Left renal pelvis (tissue), 4 donors: ENCODE results near the gene RUVBL2. TPM values are rescaled to one million over a fixed set of nuclear protein-coding genes. Genes with fewer than 3 reads are reported as not detected.
"Not testable (repeated sequence)": the region's sequence is repeated elsewhere in the genome, so short reads cannot be mapped to it uniquely, and the experiment has no call there.

Experiments used
- DNase-seq, 4 donors: peaks; one replicate each; pipeline ENCODE4 v3.0.0-alpha.2; 2013; ENCODE audit warnings: low read depth in 4 of 4, low spot score in 3 of 4
- polyA plus RNA-seq, 4 donors: library from polyadenylated mRNA; unstranded; fragments of 120-200 nt; gene quantifications; one replicate each; pipeline ENCODE4 v1.2.1, GENCODE V29; 2013; ENCODE audit not compliant: insufficient read length in 4 of 4

Gene RUVBL2
- polyA plus RNA-seq, 4 donors = 51.0 to 91.7 (median 79.3) TPM

- DNase-seq = no peak
Observed at GRCh38 chr19:49016067-49016839, 22.6 kb downstream of the RUVBL2 start.

GRCh38 chr19:49017041-49017665 is 23.5 kb downstream of the RUVBL2 start, which contains the start of gene LHB:
Gene LHB, minus strand, starts transcription at chr19:49017091. Its CDS starts 10 bp downstream, at chr19:49017081.
- DNase-seq = no peak

GRCh38 chr19:49017666-49018351 is 24.1 kb downstream of the RUVBL2 start:
- DNase-seq = no peak

GRCh38 chr19:49018388-49019241 is 24.9 kb downstream of the RUVBL2 start:
- not testable (repeated sequence) for DNase-seq

GRCh38 chr19:49019242-49019932 is 25.7 kb downstream of the RUVBL2 start:
- no peak for DNase-seq

- no peak for DNase-seq
Observed at GRCh38 chr19:49020342-49020741, 26.7 kb downstream of the RUVBL2 start.

GRCh38 chr19:49020931-49021895 is 27.5 kb downstream of the RUVBL2 start:
- DNase-seq = no peak

- DNase-seq = no peak
Observed at GRCh38 chr19:49022116-49022515, 28.4 kb downstream of the RUVBL2 start.

- DNase-seq = not testable (repeated sequence)
Observed at GRCh38 chr19:49024233-49024632, 30.5 kb downstream of the RUVBL2 start, which contains the start of gene CGB3. Gene CGB3, minus strand, starts transcription at chr19:49024333. Its CDS starts 362 bp downstream, at chr19:49023971.

GRCh38 chr19:49025088-49025487 is 31.4 kb downstream of the RUVBL2 start:
- DNase-seq = not testable (repeated sequence)

GRCh38 chr19:49025599-49025998 is 31.9 kb downstream of the RUVBL2 start:
- not testable (repeated sequence) for DNase-seq

GRCh38 chr19:49028686-49029085 is 35.0 kb downstream of the RUVBL2 start:
- DNase-seq = not testable (repeated sequence)

GRCh38 chr19:49029749-49030148 is 36.1 kb downstream of the RUVBL2 start:
- not testable (repeated sequence) for DNase-seq

- not testable (repeated sequence) for DNase-seq
Observed at GRCh38 chr19:49030323-49030722, 36.6 kb downstream of the RUVBL2 start.

- DNase-seq = not testable (repeated sequence)
Observed at GRCh38 chr19:49031642-49032301, 38.1 kb downstream of the RUVBL2 start, which contains the start of gene CGB2. Gene CGB2, plus strand, starts transcription at chr19:49031890. Its CDS starts 206 bp downstream, at chr19:49032096.

GRCh38 chr19:49036815-49037214 is 43.1 kb downstream of the RUVBL2 start, which contains the start of gene CGB1:
Gene CGB1, minus strand, starts transcription at chr19:49036895. Its CDS starts 184 bp downstream, at chr19:49036711.
- DNase-seq = not testable (repeated sequence)

- DNase-seq = not testable (repeated sequence)
Observed at GRCh38 chr19:49038111-49038510, 44.4 kb downstream of the RUVBL2 start.
